HEK293T (cell line): ENCODE results near the gene CCDC187.
A peak's percentile ranks its signal among the peaks of the same experiment; 100 is the strongest.

Source experiments
- CTCF ChIA-PET: fragments of 350-600 bp; formaldehyde crosslinking; extraction: SDS; loops from one replicate; lab custom pipeline; 2021; ENCODE audit warnings: antibody characterized with exemption, inconsistent platforms; lab: Yijun Ruan, JAX
- POLR2A ChIA-PET: fragments of 350-600 bp; formaldehyde crosslinking; extraction: SDS; loops from one replicate; lab custom pipeline; 2020; ENCODE audit warnings: antibody characterized with exemption, inconsistent platforms; lab: Yijun Ruan, JAX
- DNase-seq: peaks from one replicate; pipeline ENCODE4 v3.0.0; 2012; ENCODE audit warnings: mixed read lengths; ENCODE audit errors: extremely low spot score
- ARNT ChIP-seq: fragments of 450-650 bp; IDR thresholded peaks from 2 replicates; pipeline ENCODE4 v1.6.1; 2017; ENCODE audit warnings: mild to moderate bottlenecking
- BHLHE40 ChIP-seq: fragments of 450-650 bp; IDR thresholded peaks from 2 replicates; pipeline ENCODE4 v1.6.1; 2016; ENCODE audit warnings: mild to moderate bottlenecking, moderate library complexity, borderline replicate concordance
- CTBP1 ChIP-seq: fragments of 450-650 bp; IDR thresholded peaks from 2 replicates; pipeline ENCODE4 v1.6.1; 2016; ENCODE audit warnings: borderline replicate concordance
- ELF4 ChIP-seq: fragments of 450-650 bp; IDR thresholded peaks from 2 replicates; pipeline ENCODE4 v1.6.1; 2017; ENCODE audit warnings: antibody characterized with exemption
- FOXA1 ChIP-seq: fragments of 450-650 bp; IDR thresholded peaks from 2 replicates; pipeline ENCODE4 v1.6.1; 2016; ENCODE audit warnings: mild to moderate bottlenecking
- FOXK2 ChIP-seq: fragments of 450-650 bp; IDR thresholded peaks from 2 replicates; pipeline ENCODE4 v1.6.1; 2016; ENCODE audit warnings: mild to moderate bottlenecking
- FOXM1 ChIP-seq: fragments of 450-650 bp; IDR thresholded peaks from 2 replicates; pipeline ENCODE4 v1.6.1; 2017; ENCODE audit warnings: mild to moderate bottlenecking, borderline replicate concordance
- HDGF ChIP-seq: fragments of 450-650 bp; IDR thresholded peaks from 2 replicates; pipeline ENCODE4 v1.6.1; 2017; ENCODE audit warnings: antibody characterized with exemption, borderline replicate concordance
- L3MBTL2 ChIP-seq: fragments of 450-650 bp; conservative IDR thresholded peaks from 2 replicates; pipeline ENCODE4 v1.6.1; 2016; ENCODE audit warnings: mild to moderate bottlenecking
- LEF1 ChIP-seq: fragments of 450-650 bp; IDR thresholded peaks from 2 replicates; pipeline ENCODE4 v1.6.1; 2017; ENCODE audit warnings: mild to moderate bottlenecking, borderline replicate concordance
- NFRKB ChIP-seq: fragments of 450-650 bp; IDR thresholded peaks from 2 replicates; pipeline ENCODE4 v1.6.1; 2016; ENCODE audit warnings: mild to moderate bottlenecking, moderate library complexity
- PKNOX1 ChIP-seq: fragments of 450-650 bp; IDR thresholded peaks from 2 replicates; pipeline ENCODE4 v1.6.1; 2016
- SP1 ChIP-seq: fragments of 450-650 bp; IDR thresholded peaks from 2 replicates; pipeline ENCODE4 v1.6.1; 2017
- SUZ12 ChIP-seq: fragments of 450-650 bp; IDR thresholded peaks from 2 replicates; pipeline ENCODE4 v1.6.1; 2016; ENCODE audit warnings: mild to moderate bottlenecking
- TARDBP ChIP-seq: fragments of 450-650 bp; IDR thresholded peaks from 2 replicates; pipeline ENCODE4 v1.6.1; 2016
- ZNF384 ChIP-seq: fragments of 450-650 bp; IDR thresholded peaks from 2 replicates; pipeline ENCODE4 v1.6.1; 2016

CCDC187 gene

GRCh38 chr9:136342181-136343120 lies 38.6 kb upstream of the CCDC187 start:
- POLR2A ChIA-PET = no interaction called here
- CTCF ChIA-PET = no interaction called here
- peak; percentile 89 for DNase-seq
- TF ChIP-seq FOXK2 (no peak), ELF4 (no peak), ZNF384 (no peak), FOXM1 (no peak), SP1 (no peak), HDGF (no peak), L3MBTL2 (no peak), BHLHE40 (no peak), TARDBP (no peak), LEF1 (no peak), CTBP1 (no peak), PKNOX1 (no peak), FOXA1 (no peak), NFRKB (no peak)

- CTCF ChIA-PET = no interaction called here
- POLR2A ChIA-PET = no interaction called here
- TF ChIP-seq PKNOX1 (no peak), FOXK2 (no peak), BHLHE40 (no peak), SUZ12 (no peak), ELF4 (no peak), SP1 (no peak), FOXA1 (no peak), NFRKB (no peak), LEF1 (no peak), ZNF384 (no peak), FOXM1 (no peak), HDGF (no peak), ARNT (no peak), CTBP1 (no peak), L3MBTL2 (no peak), TARDBP (no peak)
These were observed 37.9 kb upstream of the CCDC187 start for GRCh38 chr9:136341769-136342168.

GRCh38 chr9:136341042-136341655 lies 37.3 kb upstream of the CCDC187 start:
- no peak for DNase-seq
- POLR2A ChIA-PET = interaction anchor here (1.0 to 1.1 kb wide), 2 partner anchors 22 to 23 kb away, joined by 3 read pairs; partner anchors contain the start of gene DNLZ
- TF ChIP-seq PKNOX1 (no peak), FOXM1 (no peak)

More at GRCh38 chr9:136341769-136342168, 37.9 kb upstream of the CCDC187 start:
- no peak for DNase-seq

GRCh38 chr9:136340356-136341041 lies 36.6 kb upstream of the CCDC187 start:
- TF ChIP-seq ZNF384 (no peak), HDGF (no peak), SP1 (no peak), FOXA1 (no peak), FOXK2 (no peak), NFRKB (no peak), SUZ12 (no peak), ARNT (no peak), BHLHE40 (no peak)
- DNase-seq = no peak
- CTCF ChIA-PET = interaction anchor here (1.0 kb wide), 1 partner anchor 13 kb away, joined by 3 read pairs; no protein-coding TSS in a partner anchor
- POLR2A ChIA-PET = interaction anchor here (1.0 to 1.1 kb wide), 2 partner anchors 22 to 23 kb away, joined by 3 read pairs; partner anchors contain the start of gene DNLZ

More at GRCh38 chr9:136341042-136341655, 37.3 kb upstream of the CCDC187 start:
- CTCF ChIA-PET = interaction anchor here (1.0 kb wide), 1 partner anchor 13 kb away, joined by 3 read pairs; no protein-coding TSS in a partner anchor

GRCh38 chr9:136339958-136340310 lies 36.0 kb upstream of the CCDC187 start:
- ChIA-PET CTCF (interaction anchor here (0.6 kb wide), 1 partner anchor 12 kb away, joined by 4 read pairs; the partner anchor contains the start of gene GPSM1), POLR2A (interaction anchor here (1.1 kb wide), 1 partner anchor 23 kb away, joined by 3 read pairs; no protein-coding TSS in a partner anchor)
- no peak for TF ChIP-seq HDGF
- TF ChIP-seq NFRKB = no peak
- TF ChIP-seq ELF4 = no peak
- DNase-seq = no peak
